ENCODE results near the gene PHF12. TPM values are rescaled to one million over a fixed set of nuclear protein-coding genes. Genes with fewer than 3 reads are reported as not detected.

PHF12 gene
- total and polyA plus RNA-seq, 10 of the 15 experiments (the other 5 are each of a cell fraction or from before 2014, with no cell fraction given): 1.3 to 43.9 (median 19.2) TPM

- ATAC-seq: no peak
- Histone ChIP-seq H3K36me3 (ENCODE audit: control insufficient read depth in 2 of 2, insufficient read depth in 2 of 2, low read length in 1 of 2) (peaks cover 0 to 18% of the 10 kb centered on the region in 2 experiments; a peak in 3 of 4 replicates), H3K4me2 (ENCODE audit: control insufficient read depth, insufficient read depth) (peak overlapping the region; percentile 59), H2AFZ (ENCODE audit: control insufficient read depth, low read depth, low read length) (no peak overlapping the region), H3K4me1 (ENCODE audit: control insufficient read depth, insufficient read depth, low read length) (peaks cover 11% of the 10 kb centered on the region; the same call in 1 of the 2 replicates), H3K9me3 (replicated peaks; ENCODE audit: control insufficient read depth, insufficient read depth, low read length) (no peaks in the 10 kb centered on the region), H3K4me3 (no peak overlapping the region), H3K9ac (ENCODE audit: control insufficient read depth, insufficient read depth, low read length) (no peak overlapping the region), H4K20me1 (ENCODE audit: control insufficient read depth, insufficient read depth) (peaks cover 4% of the 10 kb centered on the region), H3K79me2 (ENCODE audit: control insufficient read depth, insufficient read depth, low read length) (peaks cover 70% of the 10 kb centered on the region), H3K27me3 (replicated peaks in 1 of 2; ENCODE audit: control insufficient read depth in 2 of 2, insufficient read depth in 2 of 2, low read length in 1 of 2) (no peaks in the 10 kb centered on the region), H3K27ac (ENCODE audit: control insufficient read depth, insufficient read depth) (no peak overlapping the region)
- DNase-seq (ENCODE audit: low read depth, low spot score): no peak
- ChIA-PET POLR2A (interaction anchor here (0.5 to 6.1 kb wide), 3 partner anchors 9 to 1795 kb away, joined by 3 to 17 read pairs (median 4); no protein-coding TSS in a partner anchor), CTCF (interaction anchor here (0.5 to 4.5 kb wide), 12 partner anchors 9 to 180 kb away, joined by 3 to 19 read pairs (median 6); no protein-coding TSS in a partner anchor), RAD21 (ENCODE audit: unreplicated experiment) (interaction anchor here (0.8 to 1.9 kb wide), 4 partner anchors 13 to 210 kb away, joined by 3 to 6 read pairs (median 4); partner anchors contain the start of gene PHF12), SMC1A (ENCODE audit: uncharacterized antibody, unreplicated experiment) (interaction anchor here (0.7 to 5.1 kb wide), 7 partner anchors 9 to 174 kb away, joined by 3 to 34 read pairs (median 5); no protein-coding TSS in a partner anchor)
- intact Hi-C loops (cut with micrococcal nuclease; ENCODE audit: unreplicated experiment): no loop called here
- in situ Hi-C loops (cut with MboI): no loop called here
- TF ChIP-seq RCOR1 (conservative IDR thresholded peaks at IDR 0.05; ENCODE audit: low read depth, low read length) (no peak), NR2C1 (IDR thresholded peaks at IDR 0.05) (no peak), ZSCAN29 (IDR thresholded peaks at IDR 0.05) (no peak), ATF3 (IDR thresholded peaks at IDR 0.05; ENCODE audit: borderline replicate concordance, extremely low read depth, low read depth, low read length) (no peak), POLR2A (IDR thresholded peaks at IDR 0.05; ENCODE audit: low read depth, low read length) (no peak)
- no TSS peak for BruUV-seq (replicated peaks)
- FAIRE-seq: no peak
- 82% methylated on average over 5 of the region's 5 CpGs for WGBS (ENCODE audit: insufficient coverage, insufficient replicate concordance, low lambda C conversion rate, missing lambda C conversion rate)
These were observed 14.1 kb downstream of the PHF12 start for GRCh38 chr17:28937044-28937729.

Data from GM12878 (cell line).